NCI-H69 (cell line): Measurements from ENCODE around the gene ZNF575.
"Not testable (repeated sequence)": the region's sequence is repeated elsewhere in the genome, so short reads cannot be mapped to it uniquely, and the experiment has no call there.

Experiments used
- DNase-seq: peaks from one replicate; lab custom pipeline; 2025; lab: John Stamatoyannopoulos, UW

The ZNF575 gene

GRCh38 chr19:43541920-43542650 lies 9.1 kb downstream of the ZNF575 start:
- DNase-seq: no peak

- no peak for DNase-seq
Observed at GRCh38 chr19:43544077-43544476, 11.1 kb downstream of the ZNF575 start.

GRCh38 chr19:43545276-43545675 lies 12.3 kb downstream of the ZNF575 start:
- no peak for DNase-seq

- no peak for DNase-seq
Observed at GRCh38 chr19:43545981-43546380, 13.0 kb downstream of the ZNF575 start.

GRCh38 chr19:43546581-43546980 lies 13.6 kb downstream of the ZNF575 start:
- no peak for DNase-seq

- not testable (repeated sequence) for DNase-seq
Observed at GRCh38 chr19:43547926-43548325, 14.9 kb downstream of the ZNF575 start.

- DNase-seq: no peak
Observed at GRCh38 chr19:43548706-43549105, 15.7 kb downstream of the ZNF575 start.

GRCh38 chr19:43551399-43552197 lies 18.6 kb downstream of the ZNF575 start:
- DNase-seq: no peak

GRCh38 chr19:43552198-43552450 lies 19.1 kb downstream of the ZNF575 start:
- no peak for DNase-seq

GRCh38 chr19:43552616-43553015 lies 19.6 kb downstream of the ZNF575 start:
- no peak for DNase-seq

GRCh38 chr19:43553656-43554055 lies 20.7 kb downstream of the ZNF575 start:
- no peak for DNase-seq

- DNase-seq: no peak
Observed at GRCh38 chr19:43554317-43554895, 21.4 kb downstream of the ZNF575 start.

- peak; percentile 78 for DNase-seq
Observed at GRCh38 chr19:43555185-43555770, 22.3 kb downstream of the ZNF575 start.

- peak; percentile 23 for DNase-seq
Observed at GRCh38 chr19:43560687-43561086, 27.7 kb downstream of the ZNF575 start.

GRCh38 chr19:43561139-43561970 lies 28.4 kb downstream of the ZNF575 start:
- DNase-seq: no peak

- DNase-seq: no peak
Observed at GRCh38 chr19:43562226-43562697, 29.3 kb downstream of the ZNF575 start.

- DNase-seq: peak; percentile 94
Observed at GRCh38 chr19:43562698-43563241, 29.8 kb downstream of the ZNF575 start.

- DNase-seq: peak; percentile 33
Observed at GRCh38 chr19:43563816-43564457, 30.9 kb downstream of the ZNF575 start.

GRCh38 chr19:43564800-43565199 lies 31.8 kb downstream of the ZNF575 start:
- DNase-seq: no peak

GRCh38 chr19:43569657-43570056 lies 36.7 kb downstream of the ZNF575 start:
- no peak for DNase-seq

- DNase-seq: peak; percentile 98
Observed at GRCh38 chr19:43570174-43570791, 37.3 kb downstream of the ZNF575 start.
